GM19099 (cell line): ENCODE measurements around the gene RMC1.

Source experiments
- POLR2A ChIP-seq: IDR thresholded peaks from 3 replicates; pipeline ENCODE4 v1.6.1; 2011; ENCODE audit warnings: low read depth; ENCODE audit not compliant: insufficient read length; ENCODE audit errors: extremely low read depth

RMC1 gene

GRCh38 chr18:23521271-23521670 is 18.0 kb downstream of the RMC1 start:
- TF ChIP-seq POLR2A: no peak

DNA sequence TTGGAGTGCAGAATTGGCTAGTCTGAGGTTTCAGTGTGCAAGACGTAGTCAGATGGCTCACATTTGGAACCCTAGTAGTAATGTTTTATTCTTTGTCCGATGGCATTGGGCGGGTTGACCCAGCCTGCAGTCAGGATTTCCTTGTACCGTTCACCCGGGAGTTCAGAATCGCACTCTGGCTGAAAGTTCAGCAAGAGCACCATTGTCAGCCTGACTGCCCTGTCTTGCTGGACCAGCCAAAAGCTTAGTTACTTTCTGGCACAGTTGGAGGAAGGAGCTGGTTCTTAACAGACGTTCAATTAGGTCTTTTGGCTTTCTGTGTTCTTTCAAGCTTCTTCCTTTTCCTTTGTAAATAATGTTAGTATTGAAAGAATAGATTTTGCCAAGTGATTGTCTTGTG is 18.6 kb downstream of the RMC1 start:
- TF ChIP-seq POLR2A: no peak

GRCh38 chr18:23523429-23524212 is 20.3 kb downstream of the RMC1 start:
- TF ChIP-seq POLR2A: no peak

DNA sequence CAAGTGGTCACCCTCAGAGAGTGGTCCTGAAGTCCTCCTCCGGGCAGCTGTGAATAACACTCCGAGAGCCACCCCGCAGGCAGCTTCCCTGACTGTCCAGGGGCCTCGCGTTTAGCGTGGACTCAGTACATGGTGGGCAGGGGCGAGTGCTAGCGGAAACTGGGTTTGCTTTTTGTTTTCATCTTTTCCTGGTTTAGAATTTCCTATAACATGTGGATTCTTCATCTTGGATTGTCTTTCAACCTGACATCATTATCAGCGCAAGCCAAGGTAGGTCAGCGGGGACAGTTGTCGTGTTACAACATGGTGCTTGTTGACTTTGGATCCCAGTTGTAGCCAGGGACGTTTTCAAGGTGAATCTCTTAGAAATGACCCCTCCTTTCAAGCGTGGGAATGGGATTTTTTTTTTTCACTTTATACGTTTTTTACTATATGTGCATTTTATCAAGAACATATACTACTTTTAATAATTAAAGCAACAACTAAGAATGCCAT is 20.9 kb downstream of the RMC1 start:
- TF ChIP-seq POLR2A: no peak

GRCh38 chr18:23526501-23527063 is 23.3 kb downstream of the RMC1 start:
- TF ChIP-seq POLR2A: no peak

DNA sequence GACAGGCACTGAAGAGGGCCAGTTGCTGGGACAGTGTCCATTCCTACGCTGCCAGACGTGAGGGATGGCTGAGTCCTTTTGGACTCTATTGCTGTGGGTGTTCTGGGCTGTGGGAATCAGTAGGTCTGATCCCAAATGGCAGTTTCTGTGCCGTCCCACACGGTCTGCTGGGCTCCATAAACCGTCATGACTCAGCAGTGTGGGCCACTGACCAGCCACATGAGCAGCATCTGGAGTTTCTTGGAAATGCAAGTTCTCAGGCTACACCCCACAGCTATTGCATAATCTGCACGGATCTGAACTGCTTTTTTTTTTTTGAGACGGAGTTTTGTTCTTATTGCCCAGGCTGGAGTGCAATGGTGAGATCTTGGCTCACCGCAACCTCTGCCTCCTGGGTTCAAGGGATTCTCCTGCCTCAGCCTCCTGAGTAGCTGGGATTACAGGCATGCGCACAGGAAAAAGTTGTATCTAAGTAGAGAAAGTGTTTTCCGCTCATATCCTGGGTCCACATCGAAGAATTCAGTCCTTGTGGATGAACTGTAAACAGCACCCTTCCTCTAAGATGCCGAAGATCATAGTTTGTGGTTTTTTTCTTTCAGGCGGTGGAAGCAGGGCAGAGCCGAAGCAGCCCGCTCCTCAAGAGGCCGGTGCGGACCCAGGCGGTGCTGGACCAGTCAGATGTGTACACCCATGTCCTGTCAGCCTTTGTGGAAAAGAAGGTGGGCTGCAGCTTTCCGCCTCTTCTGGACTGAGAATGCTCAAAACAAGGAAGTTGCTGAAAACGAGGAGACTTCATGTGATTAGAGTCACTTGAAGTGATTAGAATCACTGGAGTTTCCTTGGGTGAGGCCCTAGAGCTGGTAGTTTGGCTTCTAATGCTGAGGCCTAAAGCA is 25.5 kb downstream of the RMC1 start:
- no peak for TF ChIP-seq POLR2A

- TF ChIP-seq POLR2A: no peak
These were observed 26.3 kb downstream of the RMC1 start for GRCh38 chr18:23529604-23530003.

DNA sequence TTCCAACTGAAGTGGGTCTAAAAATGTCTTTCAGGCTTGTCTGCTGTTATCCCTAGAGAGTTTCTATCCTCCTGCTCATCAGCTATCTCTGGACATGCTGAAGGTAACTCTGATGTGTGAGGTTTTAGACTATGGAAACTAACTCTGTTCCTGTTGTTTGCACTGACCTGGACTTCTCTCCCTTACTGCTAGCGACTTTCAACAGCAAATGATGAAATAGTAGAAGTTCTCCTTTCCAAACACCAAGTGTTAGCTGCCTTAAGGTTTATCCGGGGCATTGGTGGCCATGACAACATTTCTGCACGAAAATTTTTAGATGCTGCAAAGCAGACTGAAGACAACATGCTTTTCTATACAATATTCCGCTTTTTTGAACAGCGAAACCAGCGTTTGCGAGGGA is 26.9 kb downstream of the RMC1 start:
- TF ChIP-seq POLR2A: no peak

- no peak for TF ChIP-seq POLR2A
These were observed 28.6 kb downstream of the RMC1 start for GRCh38 chr18:23531912-23532311.

DNA sequence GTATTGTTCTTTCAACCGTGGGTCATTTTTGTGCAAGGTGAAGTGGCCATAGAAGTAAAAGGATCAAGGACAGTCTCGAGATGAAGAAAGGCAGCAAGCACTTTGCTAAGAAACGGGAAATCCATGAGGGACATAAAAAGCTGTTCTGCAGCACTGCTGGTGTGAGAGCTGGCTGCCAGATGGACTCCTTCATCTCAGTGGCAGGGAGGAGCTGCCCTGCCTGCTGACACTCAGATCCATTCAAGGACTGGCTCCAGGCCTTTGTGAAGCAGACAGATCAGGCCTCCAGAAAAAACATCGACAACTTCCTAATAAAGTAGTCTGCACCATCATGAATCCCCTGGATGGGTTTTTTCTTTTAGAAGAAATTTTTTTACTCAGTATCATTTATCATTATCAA is 29.5 kb downstream of the RMC1 start:
- TF ChIP-seq POLR2A: no peak

DNA sequence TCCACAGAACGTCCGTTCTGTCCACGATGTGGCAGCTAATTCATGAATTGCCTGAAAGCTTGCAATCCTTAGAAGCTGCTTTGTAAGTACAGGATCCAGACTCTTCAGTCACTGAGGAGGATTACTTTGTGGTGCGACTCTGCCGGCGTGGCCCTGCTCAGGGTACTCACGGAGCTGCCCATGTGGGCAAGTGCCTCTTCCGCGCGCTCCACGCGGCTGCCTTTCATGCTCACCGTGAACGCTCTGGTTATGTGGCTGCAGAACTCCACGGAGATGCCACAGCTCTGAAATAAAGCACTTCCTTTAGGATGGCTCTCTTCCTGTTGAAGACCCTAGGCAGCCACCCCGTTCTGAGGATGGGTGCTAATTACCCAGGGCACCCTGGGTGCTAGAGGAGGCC is 31.0 kb downstream of the RMC1 start:
- no peak for TF ChIP-seq POLR2A

- no peak for TF ChIP-seq POLR2A
These were observed 32.9 kb downstream of the RMC1 start for GRCh38 chr18:23536204-23536603.

DNA sequence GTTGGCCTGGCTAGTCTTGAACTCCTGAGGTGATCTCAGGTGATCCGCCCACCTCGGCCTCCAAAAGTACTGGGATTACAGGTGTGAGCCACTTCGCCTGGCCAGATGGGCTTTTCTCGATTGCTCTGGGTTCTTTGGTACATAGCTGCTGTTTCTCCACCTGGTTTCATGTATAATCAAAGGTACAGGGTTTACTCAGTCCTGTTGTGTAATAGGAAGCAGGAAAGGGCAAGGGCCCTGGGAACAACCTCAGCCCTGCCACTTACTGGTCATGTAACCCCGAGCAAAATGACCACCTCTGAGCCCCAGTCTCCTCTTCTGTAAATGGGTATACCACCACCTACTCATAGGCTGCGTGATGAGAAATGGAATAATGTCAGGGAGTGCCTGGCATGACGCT is 34.0 kb downstream of the RMC1 start:
- TF ChIP-seq POLR2A: no peak

- TF ChIP-seq POLR2A: no peak
These were observed 34.7 kb downstream of the RMC1 start for GRCh38 chr18:23538001-23538400.

GRCh38 chr18:23538870-23539269 is 35.6 kb downstream of the RMC1 start:
- no peak for TF ChIP-seq POLR2A
